Measurements from ENCODE around the gene FAM174B.

DNA sequence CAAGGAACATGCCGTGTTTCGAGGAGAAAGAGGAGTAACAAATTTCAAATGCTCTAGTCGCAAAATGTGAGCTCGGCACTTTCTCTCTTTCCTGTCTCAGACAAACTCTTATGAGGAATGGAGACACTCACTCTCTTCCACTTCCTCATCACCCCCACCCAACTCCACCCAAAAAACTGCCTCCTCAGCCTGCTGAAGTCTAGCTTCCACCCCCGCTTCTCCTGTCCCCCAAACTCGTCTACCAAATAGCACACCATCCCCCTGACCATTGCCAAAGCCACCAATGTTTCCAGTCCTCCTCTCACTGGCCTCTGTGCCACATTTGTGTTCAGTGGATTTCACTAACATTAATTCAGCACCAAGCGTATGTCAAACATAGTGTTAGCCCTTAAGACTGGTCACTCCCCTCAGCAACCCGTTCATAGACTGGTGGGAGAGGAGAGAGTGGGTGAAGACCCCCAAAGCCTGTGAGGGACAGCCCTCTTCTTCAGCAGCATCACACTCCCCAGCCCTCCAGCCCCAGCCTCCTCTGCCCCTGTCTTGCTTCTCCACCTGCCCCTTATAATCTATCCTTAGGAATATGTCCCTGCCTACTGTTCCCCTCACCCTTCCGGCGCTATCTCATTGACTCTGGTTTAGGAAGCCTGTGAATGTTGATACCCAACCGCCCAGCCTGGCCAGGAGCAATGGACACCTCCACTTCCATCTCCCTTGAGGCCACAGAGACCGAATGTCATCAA, 77.3 kb downstream of the FAM174B start:
- TF ChIP-seq POLR2AphosphoS5 (IDR thresholded peaks at IDR 0.05; ENCODE audit: low read depth, low read length), result no peak
- no peak for TF ChIP-seq FOXP2 (optimal IDR thresholded peaks at IDR 0.05; ENCODE audit: borderline replicate concordance, extremely low read depth, extremely low read length, insufficient read depth)
- TF ChIP-seq, protein P1, sequence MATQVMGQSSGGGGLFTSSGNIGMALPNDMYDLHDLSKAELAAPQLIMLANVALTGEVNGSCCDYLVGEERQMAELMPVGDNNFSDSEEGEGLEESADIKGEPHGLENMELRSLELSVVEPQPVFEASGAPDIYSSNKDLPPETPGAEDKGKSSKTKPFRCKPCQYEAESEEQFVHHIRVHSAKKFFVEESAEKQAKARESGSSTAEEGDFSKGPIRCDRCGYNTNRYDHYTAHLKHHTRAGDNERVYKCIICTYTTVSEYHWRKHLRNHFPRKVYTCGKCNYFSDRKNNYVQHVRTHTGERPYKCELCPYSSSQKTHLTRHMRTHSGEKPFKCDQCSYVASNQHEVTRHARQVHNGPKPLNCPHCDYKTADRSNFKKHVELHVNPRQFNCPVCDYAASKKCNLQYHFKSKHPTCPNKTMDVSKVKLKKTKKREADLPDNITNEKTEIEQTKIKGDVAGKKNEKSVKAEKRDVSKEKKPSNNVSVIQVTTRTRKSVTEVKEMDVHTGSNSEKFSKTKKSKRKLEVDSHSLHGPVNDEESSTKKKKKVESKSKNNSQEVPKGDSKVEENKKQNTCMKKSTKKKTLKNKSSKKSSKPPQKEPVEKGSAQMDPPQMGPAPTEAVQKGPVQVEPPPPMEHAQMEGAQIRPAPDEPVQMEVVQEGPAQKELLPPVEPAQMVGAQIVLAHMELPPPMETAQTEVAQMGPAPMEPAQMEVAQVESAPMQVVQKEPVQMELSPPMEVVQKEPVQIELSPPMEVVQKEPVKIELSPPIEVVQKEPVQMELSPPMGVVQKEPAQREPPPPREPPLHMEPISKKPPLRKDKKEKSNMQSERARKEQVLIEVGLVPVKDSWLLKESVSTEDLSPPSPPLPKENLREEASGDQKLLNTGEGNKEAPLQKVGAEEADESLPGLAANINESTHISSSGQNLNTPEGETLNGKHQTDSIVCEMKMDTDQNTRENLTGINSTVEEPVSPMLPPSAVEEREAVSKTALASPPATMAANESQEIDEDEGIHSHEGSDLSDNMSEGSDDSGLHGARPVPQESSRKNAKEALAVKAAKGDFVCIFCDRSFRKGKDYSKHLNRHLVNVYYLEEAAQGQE (IDR thresholded peaks at IDR 0.05; ENCODE audit: insufficient read depth in 1 of 2, low read depth in 2 of 2, low read length in 2 of 2), result no peak
- no peak for TF ChIP-seq TAF1 (IDR thresholded peaks at IDR 0.05; ENCODE audit: borderline replicate concordance, insufficient read depth, low read length)
- TF ChIP-seq SIN3A (IDR thresholded peaks at IDR 0.05; ENCODE audit: borderline replicate concordance, insufficient read depth, low read length), result no peak
